Endothelial cell of umbilical vein (primary cell): ENCODE measurements around the gene GAB2.

Source experiments
- EZH2 ChIP-seq: IDR thresholded peaks from 2 replicates; pipeline ENCODE4 v1.6.1; 2012; ENCODE audit warnings: borderline replicate concordance, low read depth, mild to moderate bottlenecking, moderate library complexity, low read length, inconsistent platforms; ENCODE audit not compliant: severe bottlenecking
- FOS ChIP-seq: IDR thresholded peaks from 2 replicates; pipeline ENCODE4 v1.6.1; 2011; ENCODE audit warnings: mild to moderate bottlenecking, low read length, moderate library complexity, borderline replicate concordance; ENCODE audit not compliant: insufficient read depth
- GATA2 ChIP-seq: IDR thresholded peaks from 2 replicates; pipeline ENCODE4 v1.7.0; 2011; ENCODE audit warnings: low read depth, mild to moderate bottlenecking, moderate library complexity, mixed read lengths, low read length; ENCODE audit not compliant: insufficient read length, insufficient read depth
- JUN ChIP-seq: IDR thresholded peaks from 2 replicates; pipeline ENCODE4 v1.6.1; 2011; ENCODE audit warnings: borderline replicate concordance, low read depth; ENCODE audit not compliant: insufficient read length, insufficient read depth
- MYC ChIP-seq: IDR thresholded peaks from one replicate; pipeline ENCODE4 v1.6.1; 2011; ENCODE audit warnings: mild to moderate bottlenecking, low read depth, low read length
- POLR2A ChIP-seq: IDR thresholded peaks from 2 replicates; pipeline ENCODE4 v1.6.1; 2012; ENCODE audit warnings: low read depth, mild to moderate bottlenecking, control low read depth, low read length
- POLR2AphosphoS5 ChIP-seq: IDR thresholded peaks from 2 replicates; pipeline ENCODE4 v1.6.1; 2012; ENCODE audit warnings: low read depth, mild to moderate bottlenecking, control low read depth, low read length, moderate library complexity; ENCODE audit not compliant: insufficient read depth
- TF ChIP-seq, protein P1 (sequence below), 2 donors: IDR thresholded peaks; 1 replicate in 1 of 2; 2 replicates in 1 of 2; pipeline ENCODE4 v1.5.1; 2011; ENCODE audit warnings: low read length in 2 of 2, mild to moderate bottlenecking in 2 of 2, moderate library complexity in 2 of 2, control low read depth in 1 of 2, inconsistent platforms in 1 of 2, low read depth in 1 of 2; ENCODE audit not compliant: insufficient read depth in 1 of 2; ENCODE audit errors: extremely low read depth in 1 of 2
- TF ChIP-seq, protein P2 (sequence below): IDR thresholded peaks from 2 replicates; pipeline ENCODE4 v1.6.1; 2011; ENCODE audit not compliant: insufficient read depth, insufficient read length

GRCh38 chr11:78234006-78234405, 183.6 kb downstream of the GAB2 start:
- TF ChIP-seq POLR2AphosphoS5 (no peak), POLR2A (no peak), GATA2 (no peak), EZH2 (no peak), JUN (no peak), FOS (no peak), MYC (no peak)
- TF ChIP-seq, protein P1, sequence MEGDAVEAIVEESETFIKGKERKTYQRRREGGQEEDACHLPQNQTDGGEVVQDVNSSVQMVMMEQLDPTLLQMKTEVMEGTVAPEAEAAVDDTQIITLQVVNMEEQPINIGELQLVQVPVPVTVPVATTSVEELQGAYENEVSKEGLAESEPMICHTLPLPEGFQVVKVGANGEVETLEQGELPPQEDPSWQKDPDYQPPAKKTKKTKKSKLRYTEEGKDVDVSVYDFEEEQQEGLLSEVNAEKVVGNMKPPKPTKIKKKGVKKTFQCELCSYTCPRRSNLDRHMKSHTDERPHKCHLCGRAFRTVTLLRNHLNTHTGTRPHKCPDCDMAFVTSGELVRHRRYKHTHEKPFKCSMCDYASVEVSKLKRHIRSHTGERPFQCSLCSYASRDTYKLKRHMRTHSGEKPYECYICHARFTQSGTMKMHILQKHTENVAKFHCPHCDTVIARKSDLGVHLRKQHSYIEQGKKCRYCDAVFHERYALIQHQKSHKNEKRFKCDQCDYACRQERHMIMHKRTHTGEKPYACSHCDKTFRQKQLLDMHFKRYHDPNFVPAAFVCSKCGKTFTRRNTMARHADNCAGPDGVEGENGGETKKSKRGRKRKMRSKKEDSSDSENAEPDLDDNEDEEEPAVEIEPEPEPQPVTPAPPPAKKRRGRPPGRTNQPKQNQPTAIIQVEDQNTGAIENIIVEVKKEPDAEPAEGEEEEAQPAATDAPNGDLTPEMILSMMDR (IDR thresholded peaks at IDR 0.05; ENCODE audit: extremely low read depth in 1 of 2, insufficient read depth in 1 of 2, low read depth in 1 of 2, low read length in 2 of 2) = no peak
- TF ChIP-seq, protein P2, sequence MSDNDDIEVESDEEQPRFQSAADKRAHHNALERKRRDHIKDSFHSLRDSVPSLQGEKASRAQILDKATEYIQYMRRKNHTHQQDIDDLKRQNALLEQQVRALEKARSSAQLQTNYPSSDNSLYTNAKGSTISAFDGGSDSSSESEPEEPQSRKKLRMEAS = no peak
